H1 (cell line): ENCODE measurements around the gene CISH. TPM values are rescaled to one million over a fixed set of nuclear protein-coding genes. Genes with fewer than 3 reads are reported as not detected.

Experiments used
- CTCF ChIA-PET: fragments of 300-600 bp; sonication (Branson Sonifier 250); formaldehyde crosslinking; loops from one replicate; lab custom pipeline; 2021; ENCODE audit not compliant: partially characterized antibody; lab: Charles Lee
- POLR2A ChIA-PET: fragments of 300-600 bp; sonication (Branson Sonifier 250); formaldehyde crosslinking; loops from one replicate; lab custom pipeline; 2021; ENCODE audit warnings: inconsistent platforms; ENCODE audit not compliant: partially characterized antibody; lab: Charles Lee
- DNase-seq, 2 experiments: peaks; one replicate each; pipeline versions ENCODE4 v3.0.0 to v3.0.0-alpha.2; 2010 to 2022; ENCODE audit warnings: low spot score in 2 of 2, low read depth in 1 of 2, mixed read lengths in 1 of 2
- FAIRE-seq: peaks from 2 replicates; lab custom pipeline; 2011; peaks lifted over from hg19 to GRCh38; lab: Jason Lieb, UNC
- H2AFZ ChIP-seq: 2 replicates; pipeline ENCODE4 v1.8.1; 2012; ENCODE audit warnings: low read length, inconsistent platforms
- H2AK5ac ChIP-seq: 2 replicates; pipeline ENCODE4 v1.6.1; 2013; ENCODE audit warnings: low read depth, low read length
- H2BK120ac ChIP-seq: replicated peaks from 2 replicates; pipeline ENCODE3; 2013; ENCODE audit warnings: low read depth, low read length, inconsistent platforms
- H2BK12ac ChIP-seq: 2 replicates; pipeline ENCODE4 v1.6.1; 2013; ENCODE audit warnings: low read depth, low read length
- H2BK15ac ChIP-seq: 2 replicates; pipeline ENCODE4 v1.6.1; 2013; ENCODE audit warnings: low read length
- H2BK20ac ChIP-seq: 2 replicates; pipeline ENCODE4 v1.6.1; 2013; ENCODE audit warnings: low read length
- H2BK5ac ChIP-seq: 2 replicates; pipeline ENCODE4 v1.6.1; 2013; ENCODE audit warnings: low read depth, low read length
- H3K14ac ChIP-seq: 2 replicates; pipeline ENCODE4 v1.6.1; 2013; ENCODE audit warnings: inconsistent platforms; ENCODE audit not compliant: insufficient read length
- H3K18ac ChIP-seq: 2 replicates; pipeline ENCODE4 v1.6.1; 2013; ENCODE audit warnings: low read length; ENCODE audit errors: extremely low read depth
- H3K23ac ChIP-seq: 2 replicates; pipeline ENCODE4 v1.6.1; 2013; ENCODE audit warnings: inconsistent platforms; ENCODE audit not compliant: insufficient read length
- H3K23me2 ChIP-seq: 2 replicates; pipeline ENCODE4 v1.6.1; 2013; ENCODE audit warnings: low read depth, low read length
- H3K27ac ChIP-seq: 2 replicates; pipeline ENCODE4 v1.6.1; 2011; ENCODE audit warnings: low read depth, low read length, inconsistent platforms
- H3K27me3 ChIP-seq, 4 experiments: replicated peaks in 1 of 4; 1 replicate in 1 of 4; 2 replicates in 3 of 4; pipeline versions ENCODE4 v1.6.1 to v1.8.1; 2011 to 2013; ENCODE audit warnings: low read length in 3 of 4, mild to moderate bottlenecking in 3 of 4, inconsistent platforms in 2 of 4, mixed read lengths in 2 of 4, moderate library complexity in 1 of 4; ENCODE audit not compliant: control insufficient read depth in 3 of 4, insufficient read depth in 3 of 4; ENCODE audit errors: extremely low read depth in 1 of 4
- H3K36me3 ChIP-seq, 4 experiments: 2 replicates each; pipeline versions ENCODE4 v1.6.1 to v1.8.1; 2011 to 2013; ENCODE audit warnings: mild to moderate bottlenecking in 4 of 4, low read length in 3 of 4, moderate library complexity in 2 of 4, control low read depth in 1 of 4, inconsistent platforms in 1 of 4; ENCODE audit not compliant: insufficient read depth in 4 of 4, control insufficient read depth in 2 of 4
- H3K4ac ChIP-seq: replicated peaks from 2 replicates; pipeline ENCODE3; 2013; ENCODE audit warnings: low read length, low read depth, mixed read lengths, inconsistent platforms; ENCODE audit not compliant: insufficient read length
- H3K4me1 ChIP-seq, 4 experiments: replicated peaks in 1 of 4; 1 replicate in 1 of 4; 2 replicates in 3 of 4; pipeline versions ENCODE4 v1.6.1 to v1.8.1; 2011 to 2013; ENCODE audit warnings: low read length in 3 of 4, inconsistent platforms in 2 of 4, mixed read lengths in 1 of 4; ENCODE audit not compliant: insufficient read depth in 4 of 4, control insufficient read depth in 3 of 4
- H3K4me2 ChIP-seq, 2 experiments: 2 replicates each; pipeline versions ENCODE4 v1.6.1 to v1.8.1; 2011 to 2013; ENCODE audit warnings: low read depth in 2 of 2, low read length in 2 of 2, control low read depth in 1 of 2, inconsistent platforms in 1 of 2, mild to moderate bottlenecking in 1 of 2; ENCODE audit not compliant: insufficient read depth in 1 of 2
- H3K4me3 ChIP-seq, 4 experiments: fragments of 200-600, 300-600 bp in 1 of 4; sonication (generic), shearing (Covaris generic), sonication (Bioruptor Twin) in 1 of 4; 2 replicates each; pipeline versions ENCODE4 v1.5.1 to v1.8.1; 2011 to 2016; ENCODE audit warnings: low read length in 4 of 4, low read depth in 3 of 4, control low read depth in 2 of 4, inconsistent platforms in 2 of 4, mild to moderate bottlenecking in 2 of 4, mixed read lengths in 1 of 4, moderate library complexity in 1 of 4; ENCODE audit not compliant: insufficient read depth in 2 of 4; ENCODE audit errors: extremely low read depth in 1 of 4
- H3K56ac ChIP-seq: replicated peaks from 2 replicates; pipeline ENCODE3; 2013; ENCODE audit warnings: low read depth, mild to moderate bottlenecking, mixed read lengths, low read length, inconsistent platforms; ENCODE audit not compliant: insufficient read length
- H3K79me1 ChIP-seq: 2 replicates; pipeline ENCODE4 v1.6.1; 2013; ENCODE audit warnings: low read depth, low read length, control low read depth
- H3K79me2 ChIP-seq, 2 experiments: 2 replicates each; pipeline versions ENCODE4 v1.6.1 to v1.8.1; 2012 to 2013; ENCODE audit warnings: low read length in 2 of 2, mild to moderate bottlenecking in 2 of 2, inconsistent platforms in 1 of 2; ENCODE audit not compliant: insufficient read depth in 2 of 2, control insufficient read depth in 1 of 2
- H3K9ac ChIP-seq, 4 experiments: replicated peaks in 1 of 4; 1 replicate in 1 of 4; 2 replicates in 3 of 4; pipeline versions ENCODE4 v1.6.1 to v1.8.1; 2011 to 2013; ENCODE audit warnings: low read depth in 3 of 4, low read length in 3 of 4, control low read depth in 2 of 4, mild to moderate bottlenecking in 2 of 4, moderate library complexity in 2 of 4, inconsistent platforms in 1 of 4; ENCODE audit errors: extremely low read depth in 1 of 4
- H3K9me3 ChIP-seq, 2 experiments: 2 replicates each; pipeline versions ENCODE4 v1.6.1 to v1.8.1; 2012 to 2013; ENCODE audit warnings: mild to moderate bottlenecking in 2 of 2, moderate library complexity in 2 of 2, control low read depth in 1 of 2, inconsistent platforms in 1 of 2, low read depth in 1 of 2, low read length in 1 of 2, mixed read lengths in 1 of 2; ENCODE audit not compliant: insufficient read depth in 2 of 2
- H4K20me1 ChIP-seq, 2 experiments: replicated peaks in 1 of 2; 2 replicates each; pipeline versions ENCODE3 to v1.8.1; 2011 to 2013; ENCODE audit warnings: inconsistent platforms in 2 of 2, low read length in 2 of 2, mild to moderate bottlenecking in 1 of 2; ENCODE audit not compliant: insufficient read depth in 2 of 2, control insufficient read depth in 1 of 2
- H4K5ac ChIP-seq: 2 replicates; pipeline ENCODE4 v1.6.1; 2013; ENCODE audit warnings: low read length, low read depth, mixed read lengths, inconsistent platforms; ENCODE audit not compliant: insufficient read length
- H4K8ac ChIP-seq: 2 replicates; pipeline ENCODE4 v1.8.0; 2013; ENCODE audit warnings: mild to moderate bottlenecking, moderate library complexity, low read length, inconsistent platforms; ENCODE audit not compliant: insufficient read depth; ENCODE audit errors: extremely low read depth
- H4K91ac ChIP-seq: replicated peaks from 2 replicates; pipeline ENCODE3; 2013; ENCODE audit warnings: low read length, mixed read lengths, inconsistent platforms; ENCODE audit not compliant: insufficient read length
- SAP30 ChIP-seq: fragments of 300-600 bp; sonication (generic); IDR thresholded peaks from 2 replicates; pipeline ENCODE4 v1.7.1; 2012; ENCODE audit warnings: low read length, moderate library complexity, mild to moderate bottlenecking, inconsistent platforms; ENCODE audit not compliant: insufficient read depth, insufficient replicate concordance
- USF2 ChIP-seq: IDR thresholded peaks from 2 replicates; pipeline ENCODE4 v1.6.1; 2011; ENCODE audit warnings: low read length, improper control_type of control experiment
- YY1 ChIP-seq: IDR thresholded peaks from 2 replicates; pipeline ENCODE4 v1.6.1; 2011; ENCODE audit warnings: low read depth, mild to moderate bottlenecking, low read length
- WGBS, 2 experiments: shearing (Covaris generic) in 1 of 2; methylation state at CpG; one replicate each; pipeline versions ENCODE4 v1.1.6 to v1.1.7; 2013 to 2015; ENCODE audit warnings: low lambda C conversion rate in 2 of 2, mixed read lengths in 2 of 2, inconsistent platforms in 1 of 2, low coverage in 1 of 2, missing lambda C conversion rate in 1 of 2; ENCODE audit not compliant: insufficient replicate concordance in 2 of 2, insufficient coverage in 1 of 2, insufficient read length in 1 of 2; ENCODE audit errors: extremely low coverage in 1 of 2, missing lambda C conversion rate in 1 of 2; 5-methylcytosine and 5-hydroxymethylcytosine counted together
- polyA plus RNA-seq, 7 experiments: library from polyadenylated mRNA; depleted of rRNA in 3 of 7; stranded (reverse) in 5 of 7; unstranded in 2 of 7; fragments of >200 nt in 5 of 7; fragments of 200-250 nt in 2 of 7; gene quantifications; 1 replicate in 5 of 7; 2 replicates in 1 of 7; 4 replicates in 1 of 7; pipeline versions ENCODE4 v1.2.1 to v1.2.3, GENCODE V29; 2011 to 2013; ENCODE audit warnings: missing spikeins in 2 of 7, mixed read lengths in 2 of 7
- total RNA-seq: library from RNA; stranded (reverse); fragmentation: NEBNext Ultra II Directional; extraction: Animal tissue kit (Norgen Biotek cat#: 25700); gene quantifications from 2 replicates; pipeline ENCODE4 v1.2.1, GENCODE V29; 2021

CISH gene
- total and polyA plus RNA-seq, 2 of the 8 experiments (the other 6 are each of a cell fraction or from before 2014, with no cell fraction given), result 1.9 to 2.2 TPM

- H3K4me2 ChIP-seq, result no peak overlapping the region
Measured at GRCh38 chr3:50599716-50600118, 11.9 kb downstream of the CISH start.

More at GRCh38 chr3:50599716-50600118, 11.9 kb downstream of the CISH start:
- peaks cover 0 to 3% of the 10 kb centered on the region in 2 experiments for H4K20me1 ChIP-seq
- H3K23ac ChIP-seq, result no peak overlapping the region
- no peak for FAIRE-seq
- no peaks in the 10 kb centered on the region for H3K79me1 ChIP-seq
- no peak for DNase-seq
- H3K23me2 ChIP-seq, result no peaks in the 10 kb centered on the region
- no peaks in the 10 kb centered on the region for H3K9me3 ChIP-seq
- 86% methylated on average over 1 of the region's 1 CpG; no CpG with 5 or more reads in 1 of the 2 experiments for WGBS, 2 experiments
- H2BK15ac ChIP-seq, result no peak overlapping the region
- H3K4me1 ChIP-seq, result no peaks in the 10 kb centered on the region
- H3K14ac ChIP-seq, result no peak overlapping the region
- H2BK120ac ChIP-seq, result no peak overlapping the region
- H2AFZ ChIP-seq, result no peak overlapping the region
- H3K36me3 ChIP-seq, result no peaks in the 10 kb centered on the region
- POLR2A ChIA-PET, result interaction anchor here (1.1 to 1.5 kb wide), 3 partner anchors 10 to 24 kb away, joined by 3 to 7 read pairs (median 4); partner anchors contain the start of gene CISH
- H3K9ac ChIP-seq, result no peak overlapping the region
- H3K27me3 ChIP-seq, result peaks cover 0 to 2% (median 0%) of the 10 kb centered on the region in 4 experiments; a peak in 1 of 7 replicates
- no peak overlapping the region; the same call in 1 of the 2 replicates for H2AK5ac ChIP-seq
- TF ChIP-seq YY1 (no peak), USF2 (no peak), SAP30 (no peak)
- no peak overlapping the region for H3K4me3 ChIP-seq
- no peak overlapping the region for H2BK20ac ChIP-seq
- H2BK5ac ChIP-seq, result no peak overlapping the region
- H4K91ac ChIP-seq, result no peak overlapping the region
- H4K5ac ChIP-seq, result no peak overlapping the region
- no peak overlapping the region for H4K8ac ChIP-seq
- no peak overlapping the region for H3K27ac ChIP-seq
- CTCF ChIA-PET, result interaction anchor here (2.5 to 50.4 kb wide), 5 partner anchors 9 to 51 kb away, joined by 10 to 1262 read pairs (median 233); partner anchors contain the start of genes C3orf18, DOCK3, HEMK1 and MAPKAPK3
- H3K4ac ChIP-seq, result no peak overlapping the region
- H3K18ac ChIP-seq, result no peak overlapping the region
- no peak overlapping the region for H2BK12ac ChIP-seq
- no peak overlapping the region for H3K56ac ChIP-seq
- H3K79me2 ChIP-seq, result no peaks in the 10 kb centered on the region
